Measurements from ENCODE around the gene MGAT3.

GRCh38 chr22:39530692-39531331, 74.0 kb downstream of the MGAT3 start:
- no peak for TF ChIP-seq CTCF (IDR thresholded peaks at IDR 0.05; ENCODE audit: insufficient read depth, low read length)
- no peak for TF ChIP-seq REST (IDR thresholded peaks at IDR 0.05; ENCODE audit: insufficient replicate concordance, low read depth)
- no peak for TF ChIP-seq POLR2AphosphoS5 (IDR thresholded peaks at IDR 0.05; ENCODE audit: low read depth)
- TF ChIP-seq GABPA (IDR thresholded peaks at IDR 0.05; ENCODE audit: low read depth) = no peak
- no peak for TF ChIP-seq SPI1 (IDR thresholded peaks at IDR 0.05; ENCODE audit: borderline replicate concordance, low read depth)
